ENCODE results near the gene WDFY4.

WDFY4 gene

GRCh38 chr10:48796713-48797245, 112.1 kb downstream of the WDFY4 start:
- peak; percentile 24 for DNase-seq (ENCODE audit: low spot score)

- DNase-seq (ENCODE audit: low spot score) = peak; percentile 3
These were observed 113.2 kb downstream of the WDFY4 start for GRCh38 chr10:48797830-48798229.

- peak; percentile 5 for DNase-seq (ENCODE audit: low spot score)
These were observed 114.0 kb downstream of the WDFY4 start for GRCh38 chr10:48798481-48799254.

- no peak for DNase-seq (ENCODE audit: low spot score)
These were observed 114.8 kb downstream of the WDFY4 start for GRCh38 chr10:48799341-48800006.

GRCh38 chr10:48800007-48800675, 115.5 kb downstream of the WDFY4 start:
- no peak for DNase-seq (ENCODE audit: low spot score)

- no peak for DNase-seq (ENCODE audit: low spot score)
These were observed 116.3 kb downstream of the WDFY4 start for GRCh38 chr10:48801001-48801421.

GRCh38 chr10:48802611-48803071, 118.0 kb downstream of the WDFY4 start:
- DNase-seq (ENCODE audit: low spot score) = no peak

- no peak for DNase-seq (ENCODE audit: low spot score)
These were observed 119.3 kb downstream of the WDFY4 start for GRCh38 chr10:48803801-48804584.

- no peak for DNase-seq (ENCODE audit: low spot score)
These were observed 120.1 kb downstream of the WDFY4 start for GRCh38 chr10:48804740-48805182.

- no peak for DNase-seq (ENCODE audit: low spot score)
These were observed 120.7 kb downstream of the WDFY4 start for GRCh38 chr10:48805411-48805810.

GRCh38 chr10:48805848-48806247, 121.2 kb downstream of the WDFY4 start:
- no peak for DNase-seq (ENCODE audit: low spot score)

- no peak for DNase-seq (ENCODE audit: low spot score)
These were observed 121.7 kb downstream of the WDFY4 start for GRCh38 chr10:48806342-48806741.

- no peak for DNase-seq (ENCODE audit: low spot score)
These were observed 123.3 kb downstream of the WDFY4 start for GRCh38 chr10:48807791-48808470.

GRCh38 chr10:48809261-48809660, 124.6 kb downstream of the WDFY4 start:
- DNase-seq (ENCODE audit: low spot score) = no peak

- no peak for DNase-seq (ENCODE audit: low spot score)
These were observed 126.8 kb downstream of the WDFY4 start for GRCh38 chr10:48811461-48811860.

- DNase-seq (ENCODE audit: low spot score) = no peak
These were observed 127.2 kb downstream of the WDFY4 start for GRCh38 chr10:48811917-48812316.

- DNase-seq (ENCODE audit: low spot score) = no peak
These were observed 128.6 kb downstream of the WDFY4 start for GRCh38 chr10:48813291-48813690.

GRCh38 chr10:48813825-48814224, 129.2 kb downstream of the WDFY4 start:
- DNase-seq (ENCODE audit: low spot score) = no peak

GRCh38 chr10:48814933-48815332, 130.3 kb downstream of the WDFY4 start:
- DNase-seq (ENCODE audit: low spot score) = no peak

- DNase-seq (ENCODE audit: low spot score) = no peak
These were observed 132.5 kb downstream of the WDFY4 start for GRCh38 chr10:48817141-48817540.

- DNase-seq (ENCODE audit: low spot score) = no peak
These were observed 133.4 kb downstream of the WDFY4 start for GRCh38 chr10:48818081-48818480.
